ENCODE data around the gene PRPF18. TPM values are rescaled to one million over a fixed set of nuclear protein-coding genes. Genes with fewer than 3 reads are reported as not detected.

PRPF18 gene, protein sequence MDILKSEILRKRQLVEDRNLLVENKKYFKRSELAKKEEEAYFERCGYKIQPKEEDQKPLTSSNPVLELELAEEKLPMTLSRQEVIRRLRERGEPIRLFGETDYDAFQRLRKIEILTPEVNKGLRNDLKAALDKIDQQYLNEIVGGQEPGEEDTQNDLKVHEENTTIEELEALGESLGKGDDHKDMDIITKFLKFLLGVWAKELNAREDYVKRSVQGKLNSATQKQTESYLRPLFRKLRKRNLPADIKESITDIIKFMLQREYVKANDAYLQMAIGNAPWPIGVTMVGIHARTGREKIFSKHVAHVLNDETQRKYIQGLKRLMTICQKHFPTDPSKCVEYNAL
- 24.6 and 40.5 TPM in 2 replicates for total RNA-seq

DNA sequence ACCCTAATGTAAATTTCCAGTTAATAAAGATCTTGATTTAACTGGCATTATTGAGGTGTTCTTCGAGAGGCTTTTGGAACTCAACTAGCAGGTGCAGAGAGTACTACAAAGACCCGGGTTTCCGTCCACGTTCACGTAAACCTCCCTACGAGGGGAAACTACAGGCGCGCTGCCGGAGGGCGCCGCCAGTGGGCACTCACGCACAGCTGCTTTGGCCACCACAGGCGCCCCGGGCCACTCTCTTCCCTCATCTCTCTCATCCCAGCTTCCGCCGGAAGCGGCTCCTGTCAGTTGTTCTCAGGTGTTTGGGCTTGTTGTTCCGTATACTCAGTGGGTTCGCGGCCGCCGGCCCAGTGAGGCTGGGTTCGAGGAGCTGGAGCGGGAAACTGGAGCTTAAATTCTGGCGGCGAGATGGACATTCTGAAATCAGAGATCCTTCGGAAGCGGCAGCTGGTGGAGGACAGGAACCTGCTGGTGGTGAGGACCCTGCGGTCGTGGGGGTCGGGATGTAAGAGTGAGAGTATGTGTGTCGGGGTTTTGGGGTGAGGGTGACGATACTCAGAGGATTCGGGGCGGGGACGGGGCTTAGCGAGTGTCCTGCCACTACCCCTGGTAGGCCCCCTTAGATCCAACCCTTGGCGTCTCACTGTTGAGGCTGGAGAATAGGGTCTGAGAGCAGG lies at the start of gene PRPF18:
TSS of gene PRPF18 (plus strand) at position 290 of the 680 bp plus-strand sequence. CDS start at position 412, 122 bp downstream.

Other genes with a start within 250 kb of the PRPF18 start
- 26.7 and 43.6 TPM in 2 replicates for gene SEPHS1, start 238.7 kb upstream of the PRPF18 start, total RNA-seq
- gene BEND7, start 58.0 kb upstream of the PRPF18 start, total RNA-seq: 10.0 and 21.2 TPM in 2 replicates